Heart left ventricle (tissue), 16 donors: ENCODE results near the gene DYNC1I2. TPM values are rescaled to one million over a fixed set of nuclear protein-coding genes. Genes with fewer than 3 reads are reported as not detected.
"Not testable (repeated sequence)": the region's sequence is repeated elsewhere in the genome, so short reads cannot be mapped to it uniquely, and the experiment has no call there.

Source experiments
- ATAC-seq, 4 donors: fragments of 200-7000 bp; cut with Tn5 transposase; one replicate each; pipeline ENCODE4 v1.9.1; 2020 to 2022; ENCODE audit warnings: moderate library complexity in 4 of 4, mild to moderate bottlenecking in 3 of 4, moderate number of reproducible peaks in 1 of 4
- DNase-seq, 5 donors: peaks; one replicate each; pipeline ENCODE4 v3.0.0-alpha.2; 2020
- H3K27ac ChIP-seq, 12 donors: fragments of 200-600 bp; sonication (generic) in 4 of 12; one replicate each; pipeline versions ENCODE4 v1.5.0 to v1.8.0; 2016 to 2022; ENCODE audit warnings: mild to moderate bottlenecking in 2 of 12
- H3K27me3 ChIP-seq, 9 donors: fragments of 200-600 bp; sonication (generic) in 2 of 9; one replicate each; pipeline versions ENCODE4 v1.5.1 to v1.8.0; 2016 to 2022; ENCODE audit warnings: mild to moderate bottlenecking in 3 of 9
- H3K36me3 ChIP-seq, 9 donors: fragments of 200-600 bp; sonication (generic) in 2 of 9; one replicate each; pipeline versions ENCODE4 v1.5.0 to v1.8.0; 2018 to 2022; ENCODE audit warnings: mild to moderate bottlenecking in 2 of 9
- H3K4me1 ChIP-seq, 12 donors: fragments of 200-600 bp; sonication (generic) in 4 of 12; one replicate each; pipeline versions ENCODE4 v1.5.0 to v1.8.0; 2016 to 2022; ENCODE audit warnings: mild to moderate bottlenecking in 3 of 12
- H3K4me3 ChIP-seq, 12 donors: fragments of 200-600 bp; sonication (generic) in 4 of 12; one replicate each; pipeline versions ENCODE4 v1.5.0 to v1.8.0; 2017 to 2022; ENCODE audit warnings: mild to moderate bottlenecking in 9 of 12, moderate library complexity in 4 of 12
- H3K9me3 ChIP-seq, 12 donors: fragments of 200-600 bp; sonication (generic) in 4 of 12; one replicate each; pipeline versions ENCODE4 v1.5.0 to v1.8.0; 2016 to 2022; ENCODE audit warnings: mild to moderate bottlenecking in 1 of 12
- CTCF ChIP-seq, 12 donors: fragments of 200-600 bp; sonication (generic) in 4 of 12; IDR thresholded peaks; one replicate each; pipeline versions ENCODE4 v1.5.0 to v1.8.0; 2018 to 2022; ENCODE audit warnings: antibody characterized with exemption in 12 of 12, mild to moderate bottlenecking in 5 of 12
- POLR2A ChIP-seq, 2 donors: fragments of 450-650 bp; IDR thresholded peaks; one replicate each; pipeline ENCODE4 v1.6.1; 2017; ENCODE audit warnings: antibody characterized with exemption in 2 of 2, mild to moderate bottlenecking in 2 of 2, moderate library complexity in 2 of 2
- WGBS, 4 donors: extraction: QIAGEN DNeasy Blood & Tissue Kit in 2 of 4; methylation state at CpG; one replicate each; pipeline versions ENCODE4 v1.1.5 to v1.1.7; 2013 to 2018; 5-methylcytosine and 5-hydroxymethylcytosine counted together
- intact Hi-C, 10 donors: fragments of 100-400 bp; cut with DNase I; formaldehyde crosslinking; loops; one replicate each; pipeline versions ENCODE4 v1.11.1 to v1.14.2; 2022
- polyA plus RNA-seq, 2 donors: library from polyadenylated mRNA; stranded (reverse); fragments of 200-250 nt; gene quantifications; one replicate each; pipeline ENCODE4 v1.2.3, GENCODE V29; 2013
- total RNA-seq, 9 donors: library from RNA; depleted of rRNA in 2 of 9; stranded (reverse); fragments of >200 nt in 2 of 9; fragmentation: NEBNext Ultra II Directional in 3 of 9; extraction: Animal tissue kit (Norgen Biotek cat#: 25700) in 3 of 9; gene quantifications; one replicate each; pipeline versions ENCODE4 v1.1.0 to v1.2.4, GENCODE V29; 2016 to 2023
- donor health status: ischemic (EF 13 %, LVEDD 7.1; RV severe dilation, severe dysfunction).
- donor health status: healthy with polysubstance abuse.
- donor health status: DM: no; HTN: yes; CAD: no.
- donor health status: DM: no; HTN: no; CAD: no.
- donor health status: ischemic (EF 25% LVEDD 6.9; RV normal size, moderate dysfunction).
- donor health status: ischemic (EF 25% LVEDD 5.7; RV mildly dilated, moderate dysfunction).
- donor health status: healthy.
- donor health status: DM: yes; HTN: yes; CAD: no.
- donor health status: ischemic (EF 35%, LVEDD 5.7; RV mildly dilated, moderate dysfunction).
- donor health status: nonischemic (EF 11% LVEDD 7.7; RV severe dilation, severe dysfunction).
- donor health status: DM: yes; HTN: yes; CAD: no.
- donor health status: PGD.
- donor health status: ischemic (EF 29% LVEDD 5.4; RV normal size, mild dysfunction).
- donor health status: nonischemic (EF 23%, LVEDD 6.1; RV moderate dilation, normal function).

The DYNC1I2 gene
- total and polyA plus RNA-seq, 11 donors: 51.5 to 105 (median 74.0) TPM

GRCh38 chr2:171771463-171771862, 84.2 kb downstream of the DYNC1I2 start:
- no peaks in the 10 kb centered on the region for H3K27me3 ChIP-seq
- peaks cover 0 to 16% (median 0%) of the 10 kb centered on the region in 12 donors for H3K9me3 ChIP-seq
- H3K36me3 ChIP-seq: peaks cover 0 to 31% (median 5%) of the 10 kb centered on the region in 9 donors
- DNase-seq (no peak), ATAC-seq (no peak)
- no peaks in the 10 kb centered on the region for H3K4me1 ChIP-seq
- intact Hi-C loops: no loop called here
- H3K27ac ChIP-seq: no peak overlapping the region
- TF ChIP-seq CTCF (IDR thresholded peaks at IDR 0.05) (no peak), POLR2A (IDR thresholded peaks at IDR 0.05) (no peak)
- H3K4me3 ChIP-seq: no peak overlapping the region

- no peak for ATAC-seq
Observed at GRCh38 chr2:171772373-171772772, 85.1 kb downstream of the DYNC1I2 start.

GRCh38 chr2:171774581-171774980, 87.3 kb downstream of the DYNC1I2 start:
- not testable (repeated sequence) for H3K27me3 ChIP-seq, ATAC-seq, H3K27ac ChIP-seq

More at GRCh38 chr2:171772373-171772772, 85.1 kb downstream of the DYNC1I2 start:
- 92 to 96% (median 94%) methylated on average over 5 of the region's 5 CpGs for WGBS, 4 donors
- Histone ChIP-seq H3K27me3 (no peaks in the 10 kb centered on the region), H3K27ac (no peak overlapping the region), H3K36me3 (peaks cover 0 to 22% (median 5%) of the 10 kb centered on the region in 9 donors), H3K4me1 (no peaks in the 10 kb centered on the region), H3K9me3 (peaks cover 0 to 16% (median 0%) of the 10 kb centered on the region in 12 donors), H3K4me3 (no peak overlapping the region)
- intact Hi-C loops: no loop called here
- TF ChIP-seq POLR2A (IDR thresholded peaks at IDR 0.05) (no peak), CTCF (IDR thresholded peaks at IDR 0.05) (no peak)
- no peak for DNase-seq

DNA sequence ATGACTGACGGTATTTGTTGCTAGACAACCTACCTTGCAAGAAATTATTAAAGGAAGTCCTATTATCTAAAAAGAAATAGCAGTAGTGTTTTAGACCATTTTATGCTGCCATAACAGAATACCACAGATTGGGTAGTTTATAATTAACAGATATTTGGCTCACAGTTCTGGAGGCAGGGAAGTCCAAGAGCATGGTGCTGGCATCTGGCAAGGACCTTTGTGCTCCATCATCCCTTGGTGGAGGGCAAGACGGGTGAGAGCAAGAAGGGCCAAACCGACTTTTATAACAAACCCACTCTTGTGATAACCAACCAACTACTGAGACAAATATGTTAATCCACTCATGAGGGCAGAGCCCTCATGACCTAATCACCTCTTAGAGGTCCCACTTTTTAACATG, 91.2 kb downstream of the DYNC1I2 start:
- DNase-seq (no peak), ATAC-seq (no peak)
- Histone ChIP-seq H3K27me3 (no peaks in the 10 kb centered on the region), H3K27ac (no peak overlapping the region), H3K4me3 (no peak overlapping the region), H3K9me3 (peaks cover 0 to 13% (median 7%) of the 10 kb centered on the region in 12 donors), H3K4me1 (no peaks in the 10 kb centered on the region), H3K36me3 (peaks cover 0 to 27% (median 13%) of the 10 kb centered on the region in 9 donors)
- TF ChIP-seq CTCF (IDR thresholded peaks at IDR 0.05): no peak
- no peak for TF ChIP-seq POLR2A (IDR thresholded peaks at IDR 0.05)
- intact Hi-C loops: no loop called here
- WGBS, 4 donors: 97 to 98% (median 97%) methylated on average over 3 of the region's 3 CpGs

More at GRCh38 chr2:171774581-171774980, 87.3 kb downstream of the DYNC1I2 start:
- H3K4me3 ChIP-seq, DNase-seq, intact Hi-C loops, H3K4me1 ChIP-seq: not testable (repeated sequence)
- Histone ChIP-seq H3K36me3 (peaks cover 0 to 15% (median 0%) of the 10 kb centered on the region in 9 donors), H3K9me3 (peaks cover 0 to 27% (median 9%) of the 10 kb centered on the region in 12 donors)
- WGBS, 4 donors: 96 to 98% (median 97%) methylated on average over 10 to 35 of the region's 35 CpGs

GRCh38 chr2:171785450-171785849, 98.2 kb downstream of the DYNC1I2 start:
- Histone ChIP-seq H3K27ac (no peak overlapping the region), H3K27me3 (no peaks in the 10 kb centered on the region), H3K4me3 (no peak overlapping the region), H3K4me1 (no peaks in the 10 kb centered on the region), H3K36me3 (peaks cover 0 to 93% (median 79%) of the 10 kb centered on the region in 9 donors), H3K9me3 (peaks cover 0 to 3% (median 0%) of the 10 kb centered on the region in 12 donors)
- ATAC-seq: no peak
- DNase-seq: no peak
- 95 to 99% (median 97%) methylated on average over 3 of the region's 3 CpGs for WGBS, 4 donors
- intact Hi-C loops: no loop called here
- TF ChIP-seq CTCF (IDR thresholded peaks at IDR 0.05): no peak
- no peak for TF ChIP-seq POLR2A (IDR thresholded peaks at IDR 0.05)
